H1 (cell line): Measurements from ENCODE around the gene CYP11A1. TPM values are rescaled to one million over a fixed set of nuclear protein-coding genes. Genes with fewer than 3 reads are reported as not detected.
A peak's percentile ranks its signal among the peaks of the same experiment; 100 is the strongest.

ENCODE experiments used
- CTCF ChIA-PET: fragments of 300-600 bp; sonication (Branson Sonifier 250); formaldehyde crosslinking; loops from one replicate; lab custom pipeline; 2021; ENCODE audit not compliant: partially characterized antibody; lab: Charles Lee
- POLR2A ChIA-PET: fragments of 300-600 bp; sonication (Branson Sonifier 250); formaldehyde crosslinking; loops from one replicate; lab custom pipeline; 2021; ENCODE audit warnings: inconsistent platforms; ENCODE audit not compliant: partially characterized antibody; lab: Charles Lee
- DNase-seq, 2 experiments: peaks; one replicate each; pipeline versions ENCODE4 v3.0.0 to v3.0.0-alpha.2; 2010 to 2022; ENCODE audit warnings: low spot score in 2 of 2, low read depth in 1 of 2, mixed read lengths in 1 of 2
- FAIRE-seq: peaks from 2 replicates; lab custom pipeline; 2011; peaks lifted over from hg19 to GRCh38; lab: Jason Lieb, UNC
- H2AFZ ChIP-seq: 2 replicates; pipeline ENCODE4 v1.8.1; 2012; ENCODE audit warnings: low read length, inconsistent platforms
- H2AK5ac ChIP-seq: 2 replicates; pipeline ENCODE4 v1.6.1; 2013; ENCODE audit warnings: low read depth, low read length
- H2BK120ac ChIP-seq: replicated peaks from 2 replicates; pipeline ENCODE3; 2013; ENCODE audit warnings: low read depth, low read length, inconsistent platforms
- H2BK12ac ChIP-seq: 2 replicates; pipeline ENCODE4 v1.6.1; 2013; ENCODE audit warnings: low read depth, low read length
- H2BK15ac ChIP-seq: 2 replicates; pipeline ENCODE4 v1.6.1; 2013; ENCODE audit warnings: low read length
- H2BK20ac ChIP-seq: 2 replicates; pipeline ENCODE4 v1.6.1; 2013; ENCODE audit warnings: low read length
- H2BK5ac ChIP-seq: 2 replicates; pipeline ENCODE4 v1.6.1; 2013; ENCODE audit warnings: low read depth, low read length
- H3K14ac ChIP-seq: 2 replicates; pipeline ENCODE4 v1.6.1; 2013; ENCODE audit warnings: inconsistent platforms; ENCODE audit not compliant: insufficient read length
- H3K18ac ChIP-seq: 2 replicates; pipeline ENCODE4 v1.6.1; 2013; ENCODE audit warnings: low read length; ENCODE audit errors: extremely low read depth
- H3K23ac ChIP-seq: 2 replicates; pipeline ENCODE4 v1.6.1; 2013; ENCODE audit warnings: inconsistent platforms; ENCODE audit not compliant: insufficient read length
- H3K23me2 ChIP-seq: 2 replicates; pipeline ENCODE4 v1.6.1; 2013; ENCODE audit warnings: low read depth, low read length
- H3K27ac ChIP-seq: 2 replicates; pipeline ENCODE4 v1.6.1; 2011; ENCODE audit warnings: low read depth, low read length, inconsistent platforms
- H3K27me3 ChIP-seq, 4 experiments: replicated peaks in 1 of 4; 1 replicate in 1 of 4; 2 replicates in 3 of 4; pipeline versions ENCODE4 v1.6.1 to v1.8.1; 2011 to 2013; ENCODE audit warnings: low read length in 3 of 4, mild to moderate bottlenecking in 3 of 4, inconsistent platforms in 2 of 4, mixed read lengths in 2 of 4, moderate library complexity in 1 of 4; ENCODE audit not compliant: control insufficient read depth in 3 of 4, insufficient read depth in 3 of 4; ENCODE audit errors: extremely low read depth in 1 of 4
- H3K36me3 ChIP-seq, 4 experiments: 2 replicates each; pipeline versions ENCODE4 v1.6.1 to v1.8.1; 2011 to 2013; ENCODE audit warnings: mild to moderate bottlenecking in 4 of 4, low read length in 3 of 4, moderate library complexity in 2 of 4, control low read depth in 1 of 4, inconsistent platforms in 1 of 4; ENCODE audit not compliant: insufficient read depth in 4 of 4, control insufficient read depth in 2 of 4
- H3K4ac ChIP-seq: replicated peaks from 2 replicates; pipeline ENCODE3; 2013; ENCODE audit warnings: low read length, low read depth, mixed read lengths, inconsistent platforms; ENCODE audit not compliant: insufficient read length
- H3K4me1 ChIP-seq, 4 experiments: replicated peaks in 1 of 4; 1 replicate in 1 of 4; 2 replicates in 3 of 4; pipeline versions ENCODE4 v1.6.1 to v1.8.1; 2011 to 2013; ENCODE audit warnings: low read length in 3 of 4, inconsistent platforms in 2 of 4, mixed read lengths in 1 of 4; ENCODE audit not compliant: insufficient read depth in 4 of 4, control insufficient read depth in 3 of 4
- H3K4me2 ChIP-seq, 2 experiments: 2 replicates each; pipeline versions ENCODE4 v1.6.1 to v1.8.1; 2011 to 2013; ENCODE audit warnings: low read depth in 2 of 2, low read length in 2 of 2, control low read depth in 1 of 2, inconsistent platforms in 1 of 2, mild to moderate bottlenecking in 1 of 2; ENCODE audit not compliant: insufficient read depth in 1 of 2
- H3K4me3 ChIP-seq, 4 experiments: fragments of 200-600, 300-600 bp in 1 of 4; sonication (generic), shearing (Covaris generic), sonication (Bioruptor Twin) in 1 of 4; 2 replicates each; pipeline versions ENCODE4 v1.5.1 to v1.8.1; 2011 to 2016; ENCODE audit warnings: low read length in 4 of 4, low read depth in 3 of 4, control low read depth in 2 of 4, inconsistent platforms in 2 of 4, mild to moderate bottlenecking in 2 of 4, mixed read lengths in 1 of 4, moderate library complexity in 1 of 4; ENCODE audit not compliant: insufficient read depth in 2 of 4; ENCODE audit errors: extremely low read depth in 1 of 4
- H3K56ac ChIP-seq: replicated peaks from 2 replicates; pipeline ENCODE3; 2013; ENCODE audit warnings: low read depth, mild to moderate bottlenecking, mixed read lengths, low read length, inconsistent platforms; ENCODE audit not compliant: insufficient read length
- H3K79me1 ChIP-seq: 2 replicates; pipeline ENCODE4 v1.6.1; 2013; ENCODE audit warnings: low read depth, low read length, control low read depth
- H3K79me2 ChIP-seq, 2 experiments: 2 replicates each; pipeline versions ENCODE4 v1.6.1 to v1.8.1; 2012 to 2013; ENCODE audit warnings: low read length in 2 of 2, mild to moderate bottlenecking in 2 of 2, inconsistent platforms in 1 of 2; ENCODE audit not compliant: insufficient read depth in 2 of 2, control insufficient read depth in 1 of 2
- H3K9ac ChIP-seq, 4 experiments: replicated peaks in 1 of 4; 1 replicate in 1 of 4; 2 replicates in 3 of 4; pipeline versions ENCODE4 v1.6.1 to v1.8.1; 2011 to 2013; ENCODE audit warnings: low read depth in 3 of 4, low read length in 3 of 4, control low read depth in 2 of 4, mild to moderate bottlenecking in 2 of 4, moderate library complexity in 2 of 4, inconsistent platforms in 1 of 4; ENCODE audit errors: extremely low read depth in 1 of 4
- H3K9me3 ChIP-seq, 2 experiments: 2 replicates each; pipeline versions ENCODE4 v1.6.1 to v1.8.1; 2012 to 2013; ENCODE audit warnings: mild to moderate bottlenecking in 2 of 2, moderate library complexity in 2 of 2, control low read depth in 1 of 2, inconsistent platforms in 1 of 2, low read depth in 1 of 2, low read length in 1 of 2, mixed read lengths in 1 of 2; ENCODE audit not compliant: insufficient read depth in 2 of 2
- H4K20me1 ChIP-seq, 2 experiments: replicated peaks in 1 of 2; 2 replicates each; pipeline versions ENCODE3 to v1.8.1; 2011 to 2013; ENCODE audit warnings: inconsistent platforms in 2 of 2, low read length in 2 of 2, mild to moderate bottlenecking in 1 of 2; ENCODE audit not compliant: insufficient read depth in 2 of 2, control insufficient read depth in 1 of 2
- H4K5ac ChIP-seq: 2 replicates; pipeline ENCODE4 v1.6.1; 2013; ENCODE audit warnings: low read length, low read depth, mixed read lengths, inconsistent platforms; ENCODE audit not compliant: insufficient read length
- H4K8ac ChIP-seq: 2 replicates; pipeline ENCODE4 v1.8.0; 2013; ENCODE audit warnings: mild to moderate bottlenecking, moderate library complexity, low read length, inconsistent platforms; ENCODE audit not compliant: insufficient read depth; ENCODE audit errors: extremely low read depth
- H4K91ac ChIP-seq: replicated peaks from 2 replicates; pipeline ENCODE3; 2013; ENCODE audit warnings: low read length, mixed read lengths, inconsistent platforms; ENCODE audit not compliant: insufficient read length
- WGBS, 2 experiments: shearing (Covaris generic) in 1 of 2; methylation state at CpG; one replicate each; pipeline versions ENCODE4 v1.1.6 to v1.1.7; 2013 to 2015; ENCODE audit warnings: low lambda C conversion rate in 2 of 2, mixed read lengths in 2 of 2, inconsistent platforms in 1 of 2, low coverage in 1 of 2, missing lambda C conversion rate in 1 of 2; ENCODE audit not compliant: insufficient replicate concordance in 2 of 2, insufficient coverage in 1 of 2, insufficient read length in 1 of 2; ENCODE audit errors: extremely low coverage in 1 of 2, missing lambda C conversion rate in 1 of 2; 5-methylcytosine and 5-hydroxymethylcytosine counted together
- polyA plus RNA-seq, 7 experiments: library from polyadenylated mRNA; depleted of rRNA in 3 of 7; stranded (reverse) in 5 of 7; unstranded in 2 of 7; fragments of >200 nt in 5 of 7; fragments of 200-250 nt in 2 of 7; gene quantifications; 1 replicate in 5 of 7; 2 replicates in 1 of 7; 4 replicates in 1 of 7; pipeline versions ENCODE4 v1.2.1 to v1.2.3, GENCODE V29; 2011 to 2013; ENCODE audit warnings: missing spikeins in 2 of 7, mixed read lengths in 2 of 7
- total RNA-seq: library from RNA; stranded (reverse); fragmentation: NEBNext Ultra II Directional; extraction: Animal tissue kit (Norgen Biotek cat#: 25700); gene quantifications from 2 replicates; pipeline ENCODE4 v1.2.1, GENCODE V29; 2021

CYP11A1 gene
- total and polyA plus RNA-seq, 2 of the 8 experiments (the other 6 are each of a cell fraction or from before 2014, with no cell fraction given), result 1.9 to 7.2 TPM

- H3K79me1 ChIP-seq, result no peaks in the 10 kb centered on the region
- H3K4me3 ChIP-seq, result no peak overlapping the region
- no peak overlapping the region for H3K9ac ChIP-seq
- no peak overlapping the region for H3K4ac ChIP-seq
- H3K14ac ChIP-seq, result no peak overlapping the region
- H3K27me3 ChIP-seq, result no peaks in the 10 kb centered on the region
- no peak overlapping the region for H3K23ac ChIP-seq
- H3K27ac ChIP-seq, result no peak overlapping the region
- no peak overlapping the region for H3K18ac ChIP-seq
- H3K4me2 ChIP-seq, result no peak overlapping the region
- no peak overlapping the region for H4K8ac ChIP-seq
- FAIRE-seq (no peak), DNase-seq (no peak)
- H3K9me3 ChIP-seq, result no peaks in the 10 kb centered on the region
- 0 out of 2 replicates have a peak overlapping the region, but pooled peaks have one; percentile 29 for H2BK15ac ChIP-seq
- no peaks in the 10 kb centered on the region for H3K36me3 ChIP-seq
- ChIA-PET CTCF (interaction anchor here (36.8 kb wide), 1 partner anchor 38 kb away, joined by 1311 read pairs; the partner anchor contains the start of gene SEMA7A), POLR2A (no interaction called here)
- H3K79me2 ChIP-seq, result no peaks in the 10 kb centered on the region
- H4K5ac ChIP-seq, result no peak overlapping the region
- H2BK20ac ChIP-seq, result no peak overlapping the region
- no peak overlapping the region for H4K91ac ChIP-seq
- H3K23me2 ChIP-seq, result no peaks in the 10 kb centered on the region; the same call in 1 of the 2 replicates
- H3K4me1 ChIP-seq, result peaks cover 0 to 10% (median 7%) of the 10 kb centered on the region in 4 experiments; a peak in 4 of 7 replicates
- H2AFZ ChIP-seq, result no peak overlapping the region
- no peak overlapping the region for H2BK120ac ChIP-seq
- H4K20me1 ChIP-seq, result no peaks in the 10 kb centered on the region
- WGBS, 2 experiments, result 96% methylated on average over 5 of the region's 5 CpGs; no CpG with 5 or more reads in 1 of the 2 experiments
- H2AK5ac ChIP-seq, result peak overlapping the region; percentile 9; the same call in 1 of the 2 replicates
- H2BK12ac ChIP-seq, result peak overlapping the region; percentile 27; the same call in 1 of the 2 replicates
- H3K56ac ChIP-seq, result no peak overlapping the region
- H2BK5ac ChIP-seq, result no peak overlapping the region
These were observed 30.7 kb upstream of the CYP11A1 start for GRCh38 chr15:74398183-74398582.
